ENCODE data around the gene TK2. TPM values are rescaled to one million over a fixed set of nuclear protein-coding genes. Genes with fewer than 3 reads are reported as not detected.

TK2 gene
- polyA plus RNA-seq, 2 of the 4 experiments (the other 2 are of a cell fraction): 13.9 to 29.5 TPM

GRCh38 chr16:66489385-66489784 lies 60.5 kb downstream of the TK2 start:
- CTCF ChIA-PET: interaction anchor here (0.7 to 3.9 kb wide), 2 partner anchors 26 to 82 kb away, joined by 3 to 16 read pairs; no protein-coding TSS in a partner anchor
- DNase-seq (ENCODE audit: low read depth in 1 of 2, low spot score in 1 of 2): no peak

GRCh38 chr16:66488505-66488904 lies 61.4 kb downstream of the TK2 start:
- whole genome bisulfite sequencing (ENCODE audit: missing lambda C conversion rate): 89% methylated on average over 1 of the region's 1 CpG
- Histone ChIP-seq H3K4me2 (no peak overlapping the region), H3K4me1 (peaks cover 19% of the 10 kb centered on the region), H3K4me3 (no peak overlapping the region), H3K9me3 (no peaks in the 10 kb centered on the region), H3K27ac (peak overlapping the region in 1 of 2 experiments; percentile 64; a peak in 2 of 6 replicates)
- FAIRE-seq (no peak), ATAC-seq (no peak), DNase-seq (ENCODE audit: low read depth in 1 of 2, low spot score in 1 of 2) (no peak)
- TF ChIP-seq ZC3H11A (IDR thresholded peaks at IDR 0.05): no peak
- TF ChIP-seq RCOR1 (IDR thresholded peaks at IDR 0.05; ENCODE audit: low read depth, low read length): no peak
- no peak for TF ChIP-seq ZSCAN20 (CRISPR knock-in tag; IDR thresholded peaks at IDR 0.05)
- no peak for TF ChIP-seq NR3C1 (IDR thresholded peaks at IDR 0.05)
- TF ChIP-seq HES2 (IDR thresholded peaks at IDR 0.05): no peak
- TF ChIP-seq RFX5 (IDR thresholded peaks at IDR 0.05): no peak
- TF ChIP-seq HOXB13 (CRISPR knock-in tag; IDR thresholded peaks at IDR 0.05; ENCODE audit: low read depth): no peak
- TF ChIP-seq, protein P1, sequence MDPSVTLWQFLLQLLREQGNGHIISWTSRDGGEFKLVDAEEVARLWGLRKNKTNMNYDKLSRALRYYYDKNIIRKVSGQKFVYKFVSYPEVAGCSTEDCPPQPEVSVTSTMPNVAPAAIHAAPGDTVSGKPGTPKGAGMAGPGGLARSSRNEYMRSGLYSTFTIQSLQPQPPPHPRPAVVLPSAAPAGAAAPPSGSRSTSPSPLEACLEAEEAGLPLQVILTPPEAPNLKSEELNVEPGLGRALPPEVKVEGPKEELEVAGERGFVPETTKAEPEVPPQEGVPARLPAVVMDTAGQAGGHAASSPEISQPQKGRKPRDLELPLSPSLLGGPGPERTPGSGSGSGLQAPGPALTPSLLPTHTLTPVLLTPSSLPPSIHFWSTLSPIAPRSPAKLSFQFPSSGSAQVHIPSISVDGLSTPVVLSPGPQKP (IDR thresholded peaks at IDR 0.05; ENCODE audit: low read depth, low read length): no peak
- no peak for TF ChIP-seq POLR2AphosphoS2 (conservative IDR thresholded peaks at IDR 0.05; ENCODE audit: low read length)
- TF ChIP-seq HEYL (CRISPR knock-in tag; IDR thresholded peaks at IDR 0.05): no peak
- no peak for TF ChIP-seq RAD21 (conservative IDR thresholded peaks at IDR 0.05 in 1 of 2, IDR thresholded peaks at IDR 0.05 in 1 of 2)
- TF ChIP-seq, protein P2, sequence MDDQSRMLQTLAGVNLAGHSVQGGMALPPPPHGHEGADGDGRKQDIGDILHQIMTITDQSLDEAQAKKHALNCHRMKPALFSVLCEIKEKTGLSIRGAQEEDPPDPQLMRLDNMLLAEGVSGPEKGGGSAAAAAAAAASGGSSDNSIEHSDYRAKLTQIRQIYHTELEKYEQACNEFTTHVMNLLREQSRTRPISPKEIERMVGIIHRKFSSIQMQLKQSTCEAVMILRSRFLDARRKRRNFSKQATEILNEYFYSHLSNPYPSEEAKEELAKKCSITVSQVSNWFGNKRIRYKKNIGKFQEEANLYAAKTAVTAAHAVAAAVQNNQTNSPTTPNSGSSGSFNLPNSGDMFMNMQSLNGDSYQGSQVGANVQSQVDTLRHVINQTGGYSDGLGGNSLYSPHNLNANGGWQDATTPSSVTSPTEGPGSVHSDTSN (IDR thresholded peaks at IDR 0.05): no peak
- no peak for TF ChIP-seq CTCF (IDR thresholded peaks at IDR 0.05)
- no peak for TF ChIP-seq RARB (CRISPR knock-in tag; IDR thresholded peaks at IDR 0.05)
- POLR2A ChIA-PET: no interaction called here
- CTCF ChIA-PET: interaction anchor here (0.7 to 15.7 kb wide), 7 partner anchors 9 to 131 kb away, joined by 3 to 185 read pairs (median 6); no protein-coding TSS in a partner anchor

More at GRCh38 chr16:66489385-66489784, 60.5 kb downstream of the TK2 start:
- 63% methylated on average over 2 of the region's 2 CpGs for WGBS (ENCODE audit: missing lambda C conversion rate)
- POLR2A ChIA-PET: no interaction called here
- H3K4me2 ChIP-seq: no peak overlapping the region
- ATAC-seq (no peak), FAIRE-seq (no peak)
- no peak overlapping the region for H3K4me3 ChIP-seq
- TF ChIP-seq RNF2 (IDR thresholded peaks at IDR 0.05; ENCODE audit: borderline replicate concordance, low read depth) (no peak), E2F6 (IDR thresholded peaks at IDR 0.05; ENCODE audit: borderline replicate concordance, low read depth) (no peak), HMGXB4 (CRISPR knock-in tag; IDR thresholded peaks at IDR 0.05; ENCODE audit: borderline replicate concordance) (no peak), HOXA7 (CRISPR knock-in tag; IDR thresholded peaks at IDR 0.05) (no peak), MYC (IDR thresholded peaks at IDR 0.05; ENCODE audit: borderline replicate concordance, low read length) (no peak), EHF (CRISPR knock-in tag; IDR thresholded peaks at IDR 0.05) (no peak), HOXB5 (CRISPR knock-in tag; IDR thresholded peaks at IDR 0.05) (no peak), RAD21 (conservative IDR thresholded peaks at IDR 0.05 in 1 of 2, IDR thresholded peaks at IDR 0.05 in 1 of 2) (no peak), KDM1A (IDR thresholded peaks at IDR 0.05; ENCODE audit: low read depth) (no peak), CBX2 (IDR thresholded peaks at IDR 0.05; ENCODE audit: borderline replicate concordance, low read depth) (no peak), POLR2A (IDR thresholded peaks at IDR 0.05; ENCODE audit: low read length) (no peak)
- TF ChIP-seq, protein P2 (IDR thresholded peaks at IDR 0.05): no peak
- TF ChIP-seq, protein P3, sequence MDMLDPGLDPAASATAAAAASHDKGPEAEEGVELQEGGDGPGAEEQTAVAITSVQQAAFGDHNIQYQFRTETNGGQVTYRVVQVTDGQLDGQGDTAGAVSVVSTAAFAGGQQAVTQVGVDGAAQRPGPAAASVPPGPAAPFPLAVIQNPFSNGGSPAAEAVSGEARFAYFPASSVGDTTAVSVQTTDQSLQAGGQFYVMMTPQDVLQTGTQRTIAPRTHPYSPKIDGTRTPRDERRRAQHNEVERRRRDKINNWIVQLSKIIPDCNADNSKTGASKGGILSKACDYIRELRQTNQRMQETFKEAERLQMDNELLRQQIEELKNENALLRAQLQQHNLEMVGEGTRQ (IDR thresholded peaks at IDR 0.05): no peak
- H3K9me3 ChIP-seq: no peaks in the 10 kb centered on the region
- H3K4me1 ChIP-seq: peaks cover 12% of the 10 kb centered on the region
- H3K27ac ChIP-seq: peak overlapping the region in 1 of 2 experiments; percentile 50; a peak in 2 of 6 replicates
